BJ (cell line): ENCODE measurements around the gene SEMG1. TPM values are rescaled to one million over a fixed set of nuclear protein-coding genes. Genes with fewer than 3 reads are reported as not detected.

ENCODE experiments used
- CTCF ChIA-PET: fragments of 350-600 bp; formaldehyde crosslinking; extraction: SDS; loops from one replicate; lab custom pipeline; 2021; ENCODE audit warnings: antibody characterized with exemption, inconsistent platforms; lab: Yijun Ruan, JAX
- POLR2A ChIA-PET: fragments of 300-600 bp; sonication (Branson Sonifier 250); formaldehyde crosslinking; extraction: SDS; loops from one replicate; lab custom pipeline; 2021; ENCODE audit warnings: antibody characterized with exemption; lab: Charles Lee
- DNase-seq: peaks from one replicate; pipeline ENCODE4 v3.0.0-alpha.2; 2011; ENCODE audit warnings: low read depth
- H3K27me3 ChIP-seq: 2 replicates; pipeline ENCODE4 v1.6.0; 2011; ENCODE audit warnings: low read length; ENCODE audit not compliant: control insufficient read depth, insufficient read depth
- H3K36me3 ChIP-seq: 2 replicates; pipeline ENCODE4 v1.5.1; 2011; ENCODE audit warnings: low read length; ENCODE audit not compliant: control insufficient read depth, insufficient read depth
- H3K4me3 ChIP-seq: 2 replicates; pipeline ENCODE4 v1.5.1; 2011; ENCODE audit warnings: low read depth, mild to moderate bottlenecking, control low read depth, low read length
- CTCF ChIP-seq: IDR thresholded peaks from 2 replicates; pipeline ENCODE4 v1.5.1; 2011; ENCODE audit warnings: low read depth, mild to moderate bottlenecking, control low read depth, inconsistent platforms, low read length, moderate library complexity; ENCODE audit not compliant: insufficient read depth
- polyA plus RNA-seq: library from polyadenylated mRNA; depleted of rRNA; stranded (reverse); fragments of >200 nt; gene quantifications from 2 replicates; pipeline ENCODE4 v1.2.3, GENCODE V29; 2011

The SEMG1 gene
- polyA plus RNA-seq, 1 experiment, result not detected

GRCh38 chr20:45251884-45252560, 45.2 kb downstream of the SEMG1 start:
- Histone ChIP-seq H3K4me3 (no peak overlapping the region), H3K27me3 (peaks cover 4% of the 10 kb centered on the region), H3K36me3 (no peaks in the 10 kb centered on the region)
- CTCF ChIA-PET, result no interaction called here
- no peak for TF ChIP-seq CTCF
- DNase-seq, result no peak
- POLR2A ChIA-PET, result no interaction called here

- POLR2A ChIA-PET, result no interaction called here
- no peaks in the 10 kb centered on the region for H3K36me3 ChIP-seq
- H3K4me3 ChIP-seq, result no peak overlapping the region
- CTCF ChIA-PET, result interaction anchor here (1.6 kb wide), 1 partner anchor 10 kb away, joined by 5 read pairs; no protein-coding TSS in a partner anchor
- H3K27me3 ChIP-seq, result peaks cover 3% of the 10 kb centered on the region
- TF ChIP-seq CTCF, result no peak
- no peak for DNase-seq
Measured at GRCh38 chr20:45253261-45253660, 46.4 kb downstream of the SEMG1 start.

GRCh38 chr20:45254383-45255262, 47.8 kb downstream of the SEMG1 start, which contains the start of gene SLPI:
Gene SLPI (minus strand): TSS chr20:45254564. CDS start chr20:45254543, 21 bp downstream.
- Histone ChIP-seq H3K4me3 (no peak within 1 kb of the TSS), H3K36me3 (no peaks in the 10 kb centered on the region), H3K27me3 (peaks cover 6% of the 10 kb centered on the region)
- TF ChIP-seq CTCF, result no peak
- ChIA-PET CTCF (interaction anchor here (1.6 kb wide), 1 partner anchor 9 kb away, joined by 5 read pairs; no protein-coding TSS in a partner anchor), POLR2A (interaction anchor here (0.6 kb wide), 1 partner anchor 206 kb away, joined by 4 read pairs; no protein-coding TSS in a partner anchor)
- no peak for DNase-seq

GRCh38 chr20:45257161-45257560, 50.3 kb downstream of the SEMG1 start:
- POLR2A ChIA-PET, result no interaction called here

More at GRCh38 chr20:45257161-45257560, 50.3 kb downstream of the SEMG1 start:
- TF ChIP-seq CTCF, result no peak
- no peaks in the 10 kb centered on the region for H3K36me3 ChIP-seq
- H3K27me3 ChIP-seq, result peaks cover 6% of the 10 kb centered on the region
- CTCF ChIA-PET, result no interaction called here
- no peak for DNase-seq
- no peak overlapping the region for H3K4me3 ChIP-seq
